ENCODE measurements around the gene SCFD2.

Gene SCFD2

GRCh38 chr4:53309321-53310040 lies 56.4 kb downstream of the SCFD2 start:
- no peak overlapping the region for H3K4me3 ChIP-seq (replicated peaks; ENCODE audit: insufficient read depth, low read length)
- H3K27me3 ChIP-seq (ENCODE audit: insufficient read depth, poor library complexity, severe bottlenecking), result no peaks in the 10 kb centered on the region
- no peak overlapping the region for H3K27ac ChIP-seq (replicated peaks)
- no peak for TF ChIP-seq REST (IDR thresholded peaks at IDR 0.05; ENCODE audit: insufficient replicate concordance, low read depth)
- no peak for TF ChIP-seq GABPA (IDR thresholded peaks at IDR 0.05; ENCODE audit: low read depth)
- no peak for TF ChIP-seq POLR2AphosphoS5 (IDR thresholded peaks at IDR 0.05; ENCODE audit: low read depth)
- TF ChIP-seq SPI1 (IDR thresholded peaks at IDR 0.05; ENCODE audit: borderline replicate concordance, low read depth), result no peak
- TF ChIP-seq CTCF (IDR thresholded peaks at IDR 0.05; ENCODE audit: insufficient read depth, low read length), result no peak
- DNase-seq (ENCODE audit: low read depth in 1 of 2, low spot score in 1 of 2), result no peak

GRCh38 chr4:53307819-53308780 lies 57.8 kb downstream of the SCFD2 start:
- TF ChIP-seq CTCF (IDR thresholded peaks at IDR 0.05; ENCODE audit: insufficient read depth, low read length), result no peak
- peak; percentile 68; the same call in 1 of the 2 replicates for TF ChIP-seq SPI1 (IDR thresholded peaks at IDR 0.05; ENCODE audit: borderline replicate concordance, low read depth)
- peak; percentile 12; the same call in 1 of the 2 replicates for TF ChIP-seq GABPA (IDR thresholded peaks at IDR 0.05; ENCODE audit: low read depth)
- no peak for TF ChIP-seq REST (IDR thresholded peaks at IDR 0.05; ENCODE audit: insufficient replicate concordance, low read depth)
- TF ChIP-seq POLR2AphosphoS5 (IDR thresholded peaks at IDR 0.05; ENCODE audit: low read depth), result peak; percentile 52; the same call in 1 of the 2 replicates
- Histone ChIP-seq H3K4me3 (replicated peaks; ENCODE audit: insufficient read depth, low read length) (no peak overlapping the region), H3K27me3 (ENCODE audit: insufficient read depth, poor library complexity, severe bottlenecking) (no peaks in the 10 kb centered on the region), H3K27ac (replicated peaks) (no peak overlapping the region)
- peak in 1 of 2 experiments; percentile 77 for DNase-seq (ENCODE audit: low read depth in 1 of 2, low spot score in 1 of 2)

GRCh38 chr4:53307210-53307609 lies 58.7 kb downstream of the SCFD2 start:
- Histone ChIP-seq H3K27me3 (ENCODE audit: insufficient read depth, poor library complexity, severe bottlenecking) (no peaks in the 10 kb centered on the region), H3K4me3 (replicated peaks; ENCODE audit: insufficient read depth, low read length) (no peak overlapping the region), H3K27ac (replicated peaks) (0 out of 2 replicates have a peak overlapping the region, but pooled peaks have one; percentile 27)
- TF ChIP-seq SPI1 (IDR thresholded peaks at IDR 0.05; ENCODE audit: borderline replicate concordance, low read depth) (no peak), CTCF (IDR thresholded peaks at IDR 0.05; ENCODE audit: insufficient read depth, low read length) (no peak), GABPA (IDR thresholded peaks at IDR 0.05; ENCODE audit: low read depth) (no peak), POLR2AphosphoS5 (IDR thresholded peaks at IDR 0.05; ENCODE audit: low read depth) (no peak), REST (IDR thresholded peaks at IDR 0.05; ENCODE audit: insufficient replicate concordance, low read depth) (no peak)
- no peak for DNase-seq (ENCODE audit: low read depth in 1 of 2, low spot score in 1 of 2)

Data from HL-60 (cell line).